Kasumi-1 (cell line): ENCODE measurements around the gene PPP2R3B.
A peak's percentile ranks its signal among the peaks of the same experiment; 100 is the strongest.

Experiments
- DNase-seq, 2 experiments: peaks; one replicate each; lab custom pipeline; 2025; lab: John Stamatoyannopoulos, UW

The PPP2R3B gene

GRCh38 chrX:370963-371745, 15.6 kb downstream of the PPP2R3B start:
- no peak for DNase-seq

- no peak for DNase-seq
These were observed 16.3 kb downstream of the PPP2R3B start for GRCh38 chrX:370244-370962.

- no peak for DNase-seq
These were observed 17.1 kb downstream of the PPP2R3B start for GRCh38 chrX:369563-370101.

- no peak for DNase-seq
These were observed 17.7 kb downstream of the PPP2R3B start for GRCh38 chrX:368811-369562.

- DNase-seq = no peak
These were observed 18.8 kb downstream of the PPP2R3B start for GRCh38 chrX:367866-368265.

GRCh38 chrX:367349-367748, 19.4 kb downstream of the PPP2R3B start:
- DNase-seq = no peak

GRCh38 chrX:363621-364375, 22.9 kb downstream of the PPP2R3B start:
- no peak for DNase-seq

GRCh38 chrX:362937-363620, 23.6 kb downstream of the PPP2R3B start:
- DNase-seq = no peak

- no peak for DNase-seq
These were observed 24.4 kb downstream of the PPP2R3B start for GRCh38 chrX:362351-362750.

GRCh38 chrX:361231-362145, 25.2 kb downstream of the PPP2R3B start:
- DNase-seq = no peak

- no peak for DNase-seq
These were observed 26.1 kb downstream of the PPP2R3B start for GRCh38 chrX:360496-361150.

GRCh38 chrX:358651-359143, 28.0 kb downstream of the PPP2R3B start:
- DNase-seq = no peak

- peak; percentile 30 to 31 for DNase-seq
These were observed 28.8 kb downstream of the PPP2R3B start for GRCh38 chrX:357693-358471.

GRCh38 chrX:357035-357692, 29.5 kb downstream of the PPP2R3B start:
- DNase-seq = no peak

GRCh38 chrX:356385-357034, 30.2 kb downstream of the PPP2R3B start:
- DNase-seq = no peak

- no peak for DNase-seq
These were observed 31.2 kb downstream of the PPP2R3B start for GRCh38 chrX:355329-356050.
